HG02970 (cell line): ENCODE data around the gene CCDC85B.

ENCODE experiments used
- ATAC-seq: cut with Tn5 transposase; IDR thresholded peaks from one replicate; pipeline ENCODE4 v1.9.1; 2021; ENCODE audit warnings: mild to moderate bottlenecking, moderate library complexity, moderate number of reproducible peaks; ENCODE audit not compliant: unreplicated experiment, low FRiP score

Gene CCDC85B

DNA sequence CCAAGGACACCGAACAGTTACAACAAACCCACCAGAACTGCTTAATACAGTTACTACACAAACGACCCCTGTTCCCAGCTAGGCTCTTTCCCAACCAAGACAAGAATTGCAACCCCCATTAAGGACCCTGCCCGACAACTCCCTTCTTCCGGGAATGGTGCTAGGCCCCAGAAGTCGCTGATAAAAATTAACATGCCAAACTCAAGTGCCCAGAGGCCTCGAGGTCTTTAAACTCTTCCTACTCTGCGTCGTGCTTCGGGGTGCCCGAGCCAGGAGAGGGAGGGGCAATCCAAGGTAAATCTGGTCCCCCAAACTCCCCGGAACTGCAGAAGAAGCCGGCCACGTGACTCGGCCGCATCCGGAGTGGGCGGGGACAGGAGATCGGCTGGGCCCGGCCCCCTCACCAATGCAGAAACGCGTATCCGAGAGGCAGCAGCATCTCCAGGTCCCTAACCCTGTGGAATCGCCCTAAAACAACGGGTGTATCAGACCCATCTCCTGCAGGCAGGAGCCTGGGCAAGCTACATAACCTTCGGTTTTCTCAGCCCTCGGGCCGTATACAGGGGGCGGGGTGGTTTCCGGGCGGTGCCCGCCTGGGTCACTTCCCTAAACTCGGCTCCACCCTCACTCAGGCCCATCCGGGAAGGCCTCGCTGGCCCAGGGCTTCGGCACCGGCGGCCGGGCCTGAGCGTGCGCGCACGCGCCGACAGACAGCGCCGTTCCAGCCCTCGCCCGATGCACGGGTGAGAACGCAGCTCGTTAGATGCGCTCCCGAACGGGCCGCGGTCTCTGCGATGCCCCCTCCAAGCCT lies 33.6 kb upstream of the CCDC85B start:
- peak; percentile 26 for ATAC-seq

DNA sequence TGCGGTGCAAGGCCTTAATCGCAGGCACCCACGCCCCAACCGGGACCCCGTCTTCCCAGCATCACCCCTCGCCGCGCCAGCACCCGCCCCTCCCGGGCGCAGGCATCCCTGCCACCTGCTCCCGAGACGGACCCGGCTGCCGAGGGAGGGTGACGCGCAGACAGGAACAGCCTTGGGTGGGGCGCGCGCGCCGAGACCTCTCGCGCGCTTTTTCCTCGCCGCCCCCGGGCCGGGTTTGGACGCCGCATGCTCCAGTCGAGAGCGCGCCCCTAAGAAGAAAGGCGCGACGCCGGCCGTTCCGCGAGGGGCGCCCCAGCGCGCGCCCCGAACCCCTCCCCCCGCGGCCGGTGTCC lies 33.0 kb upstream of the CCDC85B start:
- ATAC-seq: peak; percentile 9

DNA sequence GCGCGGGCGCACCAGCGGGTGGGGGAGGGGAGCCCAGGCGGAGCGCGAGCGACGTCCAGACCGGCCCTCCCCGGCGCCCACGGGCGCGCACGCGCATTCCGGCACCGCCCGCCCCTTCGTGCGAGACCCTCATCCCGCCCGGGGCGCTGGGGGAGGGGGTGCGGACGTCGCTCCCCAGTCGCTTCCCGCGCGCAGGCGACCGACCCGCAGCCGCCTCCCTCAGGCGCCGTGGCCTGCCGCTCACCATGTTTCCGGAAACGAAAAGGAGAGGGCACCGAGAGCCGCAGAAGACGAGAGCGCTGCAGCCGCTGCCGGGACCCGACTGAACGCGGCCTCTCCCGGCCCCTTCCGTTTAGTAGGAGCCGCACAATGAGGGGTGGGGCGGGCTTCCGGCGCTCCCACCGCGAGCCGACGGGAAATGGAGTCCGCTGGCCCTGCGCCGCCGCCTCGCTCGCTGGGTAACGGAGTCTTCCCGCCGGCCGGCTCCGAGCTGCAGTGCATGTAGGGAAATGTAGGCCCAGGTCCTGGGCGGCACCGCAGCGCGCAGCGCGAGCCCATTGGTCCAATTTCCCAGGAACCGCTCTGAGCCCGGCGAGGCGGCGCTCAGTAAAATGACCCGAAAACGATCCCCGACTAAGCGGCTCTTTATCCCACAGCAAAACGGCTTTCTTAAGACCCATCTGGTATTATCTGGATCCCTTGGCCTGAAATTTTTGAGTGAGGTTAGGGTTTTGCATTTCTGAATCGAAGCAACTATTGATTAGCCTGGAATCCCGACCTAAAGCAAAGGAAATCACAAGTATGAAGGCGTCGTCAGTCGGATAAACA lies 32.4 kb upstream of the CCDC85B start, which contains the start of gene CFL1:
TSS of gene CFL1 (minus strand) at position 328 of the 828 bp plus-strand sequence. CDS start at position 247, 81 bp downstream.
- ATAC-seq: peak; percentile 50

DNA sequence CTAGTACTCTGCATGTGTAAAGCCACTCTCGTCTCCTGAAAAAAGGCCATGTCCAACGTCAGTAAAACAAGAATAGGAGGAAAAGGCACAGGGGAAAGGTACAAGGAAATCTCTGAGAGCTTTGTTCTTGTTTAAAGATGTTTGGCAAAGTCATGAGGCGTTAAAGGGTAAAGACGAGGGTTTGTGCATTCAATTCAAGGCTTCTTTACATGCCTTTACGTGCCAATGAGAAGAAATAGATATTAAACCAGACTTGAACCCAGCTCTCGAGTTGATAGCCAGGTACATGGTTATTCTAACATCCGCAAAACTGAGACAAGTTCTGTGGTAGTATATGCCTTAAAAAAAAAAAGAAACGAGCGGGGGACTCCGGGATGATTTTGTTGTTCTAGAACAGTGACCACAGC lies 31.8 kb upstream of the CCDC85B start:
- ATAC-seq: no peak

DNA sequence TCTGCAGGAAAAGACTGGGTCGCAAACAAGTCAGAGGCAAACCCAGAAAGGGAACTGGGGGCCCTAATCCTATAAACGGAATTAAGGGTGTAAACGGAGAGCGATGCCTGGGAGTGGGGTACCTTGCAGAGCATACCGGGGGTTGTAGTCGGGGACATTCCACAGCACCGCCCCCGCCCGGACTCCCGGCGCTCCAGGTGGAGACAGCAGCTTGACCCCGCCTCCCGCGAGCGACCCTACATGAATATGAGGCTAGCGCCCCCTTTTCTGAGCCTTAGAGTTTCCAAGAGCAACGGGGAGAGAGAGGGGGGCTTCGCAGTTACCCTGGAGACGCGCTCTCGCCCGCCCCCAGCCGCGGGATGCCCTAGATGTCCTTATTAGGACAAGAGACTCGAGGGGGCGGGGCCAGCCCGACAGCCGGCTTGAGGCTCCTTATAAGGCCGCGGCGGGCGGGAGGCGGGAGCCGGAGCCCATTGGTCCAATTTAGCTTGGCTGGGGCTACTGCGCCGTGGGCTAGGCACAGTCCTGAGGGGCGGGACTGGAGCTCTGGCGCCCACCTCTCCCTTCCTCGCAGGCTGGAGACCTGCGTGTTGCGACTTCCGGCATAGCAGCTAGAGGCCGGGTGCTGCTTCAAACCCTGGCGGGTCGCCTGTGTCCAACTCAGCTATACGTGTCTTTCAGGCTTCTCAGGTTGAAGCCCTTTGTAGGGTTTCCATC lies 31.2 kb upstream of the CCDC85B start:
- ATAC-seq: peak; percentile 37

DNA sequence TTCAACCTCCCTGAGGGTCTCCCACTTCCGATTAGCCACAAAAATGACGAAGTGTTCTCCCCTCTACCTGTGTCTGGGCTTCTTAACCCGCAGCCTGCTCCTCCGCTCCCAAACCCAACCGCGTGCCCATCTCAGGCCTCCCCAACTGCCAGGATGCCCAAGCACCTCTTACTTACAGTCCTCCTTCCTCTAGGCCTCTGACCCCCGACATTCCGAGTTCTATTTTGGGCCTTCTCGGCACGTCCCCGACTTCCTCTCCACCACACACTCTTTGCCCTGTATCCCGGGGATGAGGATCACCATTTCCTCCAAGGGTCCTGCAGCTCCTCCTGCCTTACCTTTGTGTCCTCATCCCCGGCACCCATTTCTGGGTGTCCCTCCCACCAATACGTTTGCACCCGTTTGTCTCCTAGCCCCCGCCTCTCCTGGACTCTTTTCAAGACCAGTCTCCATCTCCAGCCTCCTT lies 30.6 kb upstream of the CCDC85B start:
- ATAC-seq: no peak

DNA sequence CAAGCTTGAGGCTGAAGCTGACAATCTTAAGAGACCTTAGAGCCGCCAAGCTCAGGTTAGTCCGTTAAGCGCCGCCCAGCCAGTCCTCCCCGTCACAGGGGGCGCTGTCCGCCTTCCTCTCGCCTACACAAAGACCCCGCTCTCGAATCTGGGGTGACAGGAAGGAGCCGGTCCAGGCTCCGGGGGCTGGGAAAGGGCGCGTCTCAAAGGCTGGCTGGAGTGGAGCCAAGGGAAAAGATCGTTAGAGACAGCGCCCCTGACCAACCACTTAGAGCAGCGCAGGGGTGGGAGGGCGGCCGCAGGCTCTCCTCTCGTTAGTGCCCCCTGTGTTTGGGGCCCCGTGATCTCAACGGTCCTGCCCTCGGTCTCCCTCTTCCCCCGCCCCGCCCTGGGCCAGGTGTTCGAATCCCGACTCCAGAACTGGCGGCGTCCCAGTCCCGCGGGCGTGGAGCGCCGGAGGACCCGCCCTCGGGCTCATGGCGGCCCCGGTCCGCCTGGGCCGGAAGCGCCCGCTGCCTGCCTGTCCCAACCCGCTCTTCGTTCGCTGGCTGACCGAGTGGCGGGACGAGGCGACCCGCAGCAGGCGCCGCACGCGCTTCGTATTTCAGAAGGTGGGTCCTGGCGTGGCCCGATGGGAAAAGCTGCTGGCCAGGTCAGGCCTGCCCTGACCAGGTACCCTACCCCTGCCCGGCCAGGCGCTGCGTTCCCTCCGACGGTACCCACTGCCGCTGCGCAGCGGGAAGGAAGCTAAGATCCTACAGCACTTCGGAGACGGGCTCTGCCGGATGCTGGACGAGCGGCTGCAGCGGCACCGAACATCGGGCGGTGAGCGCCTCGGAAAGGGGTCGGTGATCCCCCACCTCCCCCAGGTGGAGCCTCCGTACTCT lies 30.0 kb upstream of the CCDC85B start, which contains the start of gene MUS81:
TSS of gene MUS81 (plus strand) at position 156 of the 887 bp plus-strand sequence. CDS start at position 477, 321 bp downstream.
- ATAC-seq: peak; percentile 22

DNA sequence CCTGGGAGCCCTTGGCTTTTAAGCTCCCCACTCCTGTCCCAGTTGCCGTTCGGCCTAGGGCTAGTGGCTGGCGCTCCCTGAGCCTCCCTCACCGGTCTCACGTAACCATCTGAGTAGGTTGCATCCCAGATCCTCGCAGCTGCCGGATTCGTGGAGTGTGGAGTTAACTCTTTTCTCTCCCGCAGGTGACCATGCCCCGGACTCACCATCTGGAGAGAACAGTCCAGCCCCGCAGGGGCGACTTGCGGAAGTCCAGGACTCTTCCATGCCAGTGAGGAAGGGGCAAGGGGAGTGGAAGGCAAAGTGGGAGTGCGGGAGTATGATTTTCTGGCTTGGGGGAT lies 29.3 kb upstream of the CCDC85B start:
- ATAC-seq: no peak

DNA sequence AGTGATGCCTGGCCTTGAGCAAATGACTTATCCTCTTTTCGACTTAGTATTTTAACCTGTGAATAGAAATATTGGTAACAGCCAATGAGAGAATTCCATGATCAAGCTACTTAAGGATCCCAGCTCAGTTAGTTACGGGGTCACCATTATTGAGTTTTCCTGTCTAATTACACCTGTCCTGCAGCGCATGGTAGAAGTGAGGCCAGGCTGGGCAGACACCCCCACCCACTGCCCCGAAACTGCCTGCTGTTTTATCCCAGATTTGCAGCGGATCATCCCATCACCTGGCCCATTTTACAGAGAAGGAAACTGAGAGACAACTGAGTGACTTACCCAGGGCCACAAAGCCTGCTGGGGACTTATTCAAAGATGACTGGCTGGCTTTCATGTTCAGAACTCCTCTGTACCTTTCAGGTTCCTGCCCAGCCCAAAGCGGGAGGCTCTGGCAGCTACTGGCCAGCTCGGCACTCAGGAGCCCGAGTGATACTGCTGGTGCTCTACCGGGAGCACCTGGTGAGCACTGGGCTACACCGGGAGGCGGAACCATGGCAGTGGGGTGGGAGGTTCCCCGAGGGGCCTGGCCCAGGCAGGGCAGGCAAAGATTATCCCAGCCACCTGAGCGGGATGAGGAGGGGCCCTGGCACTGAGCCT lies 28.8 kb upstream of the CCDC85B start:
- ATAC-seq: no peak

DNA sequence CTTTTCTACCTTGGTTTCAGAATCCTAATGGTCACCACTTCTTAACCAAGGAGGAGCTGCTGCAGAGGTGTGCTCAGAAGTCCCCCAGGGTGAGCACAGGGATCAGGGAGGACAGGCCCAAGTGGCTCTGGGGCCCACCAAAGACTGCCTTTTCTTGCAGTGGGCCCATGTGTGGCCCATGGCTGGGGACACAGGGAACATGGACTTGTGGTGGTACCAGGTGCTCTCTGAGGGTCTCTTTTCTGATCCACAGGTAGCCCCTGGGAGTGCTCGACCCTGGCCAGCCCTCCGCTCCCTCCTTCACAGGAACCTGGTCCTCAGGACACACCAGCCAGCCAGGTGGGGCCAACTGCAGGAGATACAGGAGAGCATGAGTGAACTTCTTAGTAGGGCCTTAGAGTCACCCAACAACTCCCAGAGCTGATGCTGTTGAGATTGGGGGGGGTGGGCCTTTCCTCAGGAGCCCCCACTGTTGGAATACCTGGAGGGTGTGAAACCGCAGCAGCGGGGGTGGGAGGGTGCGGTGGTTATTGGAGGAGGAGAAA lies 28.2 kb upstream of the CCDC85B start:
- no peak for ATAC-seq

DNA sequence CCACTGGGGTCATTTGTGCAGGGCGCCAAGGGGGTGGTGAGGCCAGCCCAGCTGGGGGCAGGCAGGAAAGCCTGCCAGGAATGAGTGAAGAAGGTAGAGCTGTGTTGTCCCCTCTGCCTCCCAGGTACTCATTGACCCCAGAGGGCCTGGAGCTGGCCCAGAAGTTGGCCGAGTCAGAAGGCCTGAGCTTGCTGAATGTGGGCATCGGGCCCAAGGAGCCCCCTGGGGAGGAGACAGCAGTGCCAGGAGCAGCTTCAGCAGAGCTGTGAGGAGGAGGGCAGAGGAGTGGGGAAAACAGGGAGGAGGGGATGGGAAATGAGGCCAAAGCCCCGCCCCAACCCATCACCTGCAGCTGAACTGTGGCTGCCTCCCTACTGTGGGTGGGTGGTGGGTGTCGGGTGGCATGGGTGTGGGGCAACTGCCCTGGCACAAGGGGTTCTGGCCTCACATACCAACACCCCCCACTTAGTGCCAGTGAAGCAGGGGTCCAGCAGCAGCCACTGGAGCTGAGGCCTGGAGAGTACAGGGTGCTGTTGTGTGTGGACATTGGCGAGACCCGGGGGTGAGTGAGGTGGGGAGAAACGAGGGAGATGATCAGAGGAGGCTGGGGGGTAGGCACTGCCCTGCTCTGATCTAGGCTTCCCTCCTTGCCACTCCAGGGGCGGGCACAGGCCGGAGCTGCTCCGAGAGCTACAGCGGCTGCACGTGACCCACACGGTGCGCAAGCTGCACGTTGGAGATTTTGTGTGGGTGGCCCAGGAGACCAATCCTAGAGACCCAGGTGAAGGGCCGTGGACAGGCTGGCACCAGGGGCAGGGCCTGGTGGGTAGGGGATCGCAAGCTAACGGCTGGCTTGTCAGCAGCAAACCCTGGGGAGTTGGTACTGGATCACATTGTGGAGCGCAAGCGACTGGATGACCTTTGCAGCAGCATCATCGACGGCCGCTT lies 27.3 kb upstream of the CCDC85B start:
- no peak for ATAC-seq

DNA sequence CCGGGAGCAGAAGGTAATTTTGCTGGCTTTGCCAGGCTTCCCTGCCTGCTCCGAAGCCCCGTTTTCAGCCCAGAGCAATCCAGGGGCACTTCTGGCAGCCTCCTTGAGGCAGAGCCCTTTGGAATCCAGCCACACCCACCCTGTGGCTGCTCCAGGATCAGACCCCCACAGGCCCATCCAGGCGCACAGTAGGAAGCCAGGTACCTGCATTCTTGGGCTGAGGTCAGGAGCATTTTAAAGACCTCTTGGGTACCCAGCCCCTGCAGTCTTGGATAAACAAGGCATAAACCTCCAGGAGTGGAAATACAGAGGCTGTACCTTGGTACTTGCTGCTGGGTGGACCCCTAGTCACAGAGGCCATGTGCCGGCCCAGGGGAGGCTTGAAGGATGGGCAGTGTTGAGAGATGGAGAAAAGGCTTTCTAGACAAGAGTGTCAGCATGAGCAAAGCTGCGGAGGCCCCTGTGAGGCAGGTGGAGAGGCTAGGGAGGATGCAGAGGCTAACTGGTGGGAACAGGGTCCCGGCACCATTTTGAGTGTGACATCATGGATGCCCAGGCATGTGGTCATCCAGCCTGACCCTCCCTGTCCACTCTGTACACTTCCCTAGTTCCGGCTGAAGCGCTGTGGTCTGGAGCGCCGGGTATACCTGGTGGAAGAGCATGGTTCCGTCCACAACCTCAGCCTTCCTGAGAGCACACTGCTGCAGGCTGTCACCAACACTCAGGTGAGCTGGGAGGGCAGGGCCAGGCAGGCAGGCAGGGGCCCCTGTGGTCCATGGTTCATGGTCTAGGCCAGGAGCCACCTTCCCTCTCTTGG lies 26.4 kb upstream of the CCDC85B start:
- no peak for ATAC-seq

DNA sequence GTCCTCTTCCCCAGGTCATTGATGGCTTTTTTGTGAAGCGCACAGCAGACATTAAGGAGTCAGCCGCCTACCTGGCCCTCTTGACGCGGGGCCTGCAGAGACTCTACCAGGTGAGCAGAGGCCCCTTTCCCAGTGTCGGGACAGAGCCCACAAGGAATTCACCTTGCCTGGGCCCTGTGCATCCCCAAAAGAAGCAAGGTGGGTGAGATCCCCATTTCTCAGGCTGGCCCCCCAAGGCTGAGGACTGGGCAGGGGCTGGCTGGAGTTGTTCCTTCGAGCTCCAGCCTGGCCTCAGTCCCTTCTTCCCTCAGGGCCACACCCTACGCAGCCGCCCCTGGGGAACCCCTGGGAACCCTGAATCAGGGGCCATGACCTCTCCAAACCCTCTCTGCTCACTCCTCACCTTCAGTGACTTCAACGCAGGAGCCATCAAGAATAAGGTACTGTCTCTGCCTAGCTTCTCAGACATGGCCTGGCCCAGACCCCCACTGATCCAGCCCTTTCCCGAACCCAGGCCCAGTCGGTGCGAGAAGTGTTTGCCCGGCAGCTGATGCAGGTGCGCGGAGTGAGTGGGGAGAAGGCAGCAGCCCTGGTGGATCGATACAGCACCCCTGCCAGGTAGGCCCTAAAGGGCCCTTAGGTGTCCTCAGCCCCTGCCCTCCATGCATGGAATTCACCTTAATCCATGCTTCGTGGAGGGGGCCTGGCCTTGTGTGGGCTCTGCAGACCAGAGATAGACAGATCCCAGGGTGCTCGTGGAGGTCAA lies 25.6 kb upstream of the CCDC85B start:
- ATAC-seq: no peak

DNA sequence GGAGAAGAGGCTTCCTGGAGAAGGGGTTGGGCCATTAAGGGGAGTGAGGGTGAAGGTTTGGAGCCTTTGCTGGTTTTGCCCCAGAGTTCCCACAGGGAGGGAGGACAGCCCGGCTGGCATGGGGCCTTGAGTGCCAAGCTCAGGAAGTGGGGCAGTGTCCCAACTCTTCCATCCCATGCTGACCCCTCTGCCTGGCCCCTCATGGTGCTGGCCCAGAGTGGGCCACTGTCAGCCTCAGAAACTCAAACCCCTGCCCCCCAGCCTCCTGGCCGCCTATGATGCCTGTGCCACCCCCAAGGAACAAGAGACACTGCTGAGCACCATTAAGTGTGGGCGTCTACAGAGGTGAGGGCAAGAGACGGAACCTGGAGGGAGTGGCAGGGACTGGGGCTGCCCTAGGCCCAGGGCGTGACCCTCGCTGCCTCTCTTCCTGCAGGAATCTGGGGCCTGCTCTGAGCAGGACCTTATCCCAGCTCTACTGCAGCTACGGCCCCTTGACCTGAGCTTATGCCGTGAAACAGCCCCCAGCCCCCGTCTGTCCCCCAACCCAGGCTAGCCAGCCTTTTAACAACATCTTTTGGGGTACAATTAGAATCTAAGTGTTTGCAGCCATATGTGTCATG lies 24.8 kb upstream of the CCDC85B start:
- ATAC-seq: no peak

DNA sequence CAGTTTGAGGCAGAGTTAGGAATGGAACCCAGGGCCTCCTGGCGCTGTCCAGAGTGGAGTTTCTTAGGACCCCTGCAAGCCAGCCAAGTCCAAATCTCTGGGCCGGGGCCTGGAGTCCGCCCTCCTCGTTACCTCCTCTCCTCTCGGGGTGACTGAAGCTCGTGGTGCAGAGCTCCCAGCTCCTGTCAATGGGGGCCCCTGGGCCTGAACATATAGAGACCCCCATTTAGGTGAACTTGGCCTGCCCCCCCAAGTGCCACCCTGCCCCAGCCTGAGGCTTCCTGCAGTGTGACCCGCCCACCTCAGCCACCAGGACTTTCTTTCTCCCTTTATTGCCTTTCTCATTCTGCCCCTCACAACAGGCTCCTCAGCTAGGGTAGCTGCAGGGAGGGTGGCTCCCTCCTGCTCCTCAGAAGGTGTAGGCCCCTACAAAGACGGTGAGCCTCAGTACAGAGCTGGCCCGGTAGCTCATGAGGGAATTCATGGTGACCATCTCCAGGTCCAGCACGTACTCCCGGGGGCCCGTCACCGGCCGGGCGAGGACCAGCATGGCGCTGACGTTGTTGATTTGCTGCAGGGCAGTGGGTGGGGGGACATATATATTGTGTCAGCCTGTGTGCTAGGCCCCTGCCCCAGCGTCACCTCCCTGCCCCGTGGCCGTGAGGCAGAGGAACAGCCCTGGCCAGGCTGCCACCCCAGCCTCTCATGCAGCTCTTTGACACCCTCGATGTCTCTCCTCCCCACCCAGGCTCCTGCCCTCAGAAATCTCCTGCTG lies 23.8 kb upstream of the CCDC85B start:
- ATAC-seq: no peak
